HPDE6-E6E7 (cell line): Measurements from ENCODE around the gene CELSR1.

Experiments used
- DNase-seq: peaks from one replicate; pipeline ENCODE4 v3.0.0; 2011; ENCODE audit warnings: missing footprints; ENCODE audit errors: extremely low spot score

The CELSR1 gene

GRCh38 chr22:46460857-46461256 is 76.6 kb downstream of the CELSR1 start:
- no peak for DNase-seq

- DNase-seq = no peak
Observed at GRCh38 chr22:46459347-46460065, 77.9 kb downstream of the CELSR1 start.

DNA sequence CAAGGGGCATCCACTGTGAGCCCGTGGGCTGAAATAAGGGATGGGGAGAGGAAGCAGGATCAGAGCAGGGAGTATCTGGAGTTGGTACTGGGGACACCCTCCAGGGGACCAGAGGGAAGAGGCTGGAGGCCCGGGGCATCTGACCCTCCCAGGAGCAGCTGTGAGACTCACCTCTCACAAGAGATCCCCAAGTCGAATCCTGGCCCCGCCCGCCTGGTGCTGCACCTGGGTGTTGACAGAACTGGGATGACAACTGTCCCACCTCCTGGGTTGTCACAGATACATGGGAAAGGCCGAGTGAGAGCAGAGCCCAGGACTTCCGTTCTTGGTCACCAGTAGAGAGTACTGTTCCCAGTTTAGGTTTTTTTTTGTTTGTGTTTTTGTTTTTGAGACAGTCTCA is 78.9 kb downstream of the CELSR1 start:
- DNase-seq = no peak

DNA sequence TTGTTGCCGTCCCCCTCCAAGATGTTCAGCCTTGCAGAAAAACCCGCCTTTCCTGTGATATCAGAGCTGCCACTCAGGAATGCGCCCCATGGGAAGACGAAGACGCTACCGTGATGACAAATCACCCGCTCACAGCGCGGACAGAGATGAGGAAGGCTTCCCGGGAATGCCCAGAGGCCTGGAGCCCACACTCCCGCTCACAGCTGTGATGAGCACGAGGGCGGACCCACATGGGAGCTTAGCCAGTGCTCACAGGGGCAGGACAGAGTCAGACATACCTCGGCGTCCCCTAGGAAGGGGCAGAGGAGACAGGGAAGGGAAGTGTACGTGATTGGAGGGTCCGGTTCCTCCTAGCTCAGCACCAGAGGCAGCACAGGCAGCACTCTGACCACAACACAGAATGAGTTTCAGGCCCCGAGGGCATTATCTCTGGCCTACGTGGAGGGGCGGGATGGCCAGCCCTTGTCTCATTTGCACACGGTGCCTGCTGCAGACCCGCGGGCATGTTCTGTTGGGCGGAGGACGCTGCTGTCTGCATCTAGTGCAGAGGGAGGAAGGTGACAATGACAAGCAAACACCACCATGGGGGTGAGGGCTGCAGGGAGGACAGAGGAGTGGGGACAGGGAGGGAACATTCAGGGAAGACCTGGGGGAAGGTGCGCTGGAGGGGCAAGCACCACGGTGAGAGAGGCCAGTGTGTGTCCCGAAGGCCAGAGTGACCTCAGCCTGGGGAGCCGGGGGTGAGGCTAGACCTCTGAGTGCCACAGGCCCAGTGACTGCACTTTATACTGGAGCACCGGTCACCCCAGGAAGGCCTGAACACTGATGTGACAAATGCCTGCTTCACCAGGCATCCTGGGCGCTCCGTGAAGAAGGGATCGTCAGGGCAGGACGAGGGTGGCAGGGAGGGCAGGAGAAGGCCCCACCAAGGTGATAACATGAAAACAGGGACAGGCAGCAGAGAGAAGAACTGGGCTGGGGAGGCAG is 79.6 kb downstream of the CELSR1 start:
- DNase-seq = no peak

GRCh38 chr22:46456818-46457163 is 80.6 kb downstream of the CELSR1 start:
- no peak for DNase-seq

- no peak for DNase-seq
Observed at GRCh38 chr22:46455446-46455845, 82.0 kb downstream of the CELSR1 start.

DNA sequence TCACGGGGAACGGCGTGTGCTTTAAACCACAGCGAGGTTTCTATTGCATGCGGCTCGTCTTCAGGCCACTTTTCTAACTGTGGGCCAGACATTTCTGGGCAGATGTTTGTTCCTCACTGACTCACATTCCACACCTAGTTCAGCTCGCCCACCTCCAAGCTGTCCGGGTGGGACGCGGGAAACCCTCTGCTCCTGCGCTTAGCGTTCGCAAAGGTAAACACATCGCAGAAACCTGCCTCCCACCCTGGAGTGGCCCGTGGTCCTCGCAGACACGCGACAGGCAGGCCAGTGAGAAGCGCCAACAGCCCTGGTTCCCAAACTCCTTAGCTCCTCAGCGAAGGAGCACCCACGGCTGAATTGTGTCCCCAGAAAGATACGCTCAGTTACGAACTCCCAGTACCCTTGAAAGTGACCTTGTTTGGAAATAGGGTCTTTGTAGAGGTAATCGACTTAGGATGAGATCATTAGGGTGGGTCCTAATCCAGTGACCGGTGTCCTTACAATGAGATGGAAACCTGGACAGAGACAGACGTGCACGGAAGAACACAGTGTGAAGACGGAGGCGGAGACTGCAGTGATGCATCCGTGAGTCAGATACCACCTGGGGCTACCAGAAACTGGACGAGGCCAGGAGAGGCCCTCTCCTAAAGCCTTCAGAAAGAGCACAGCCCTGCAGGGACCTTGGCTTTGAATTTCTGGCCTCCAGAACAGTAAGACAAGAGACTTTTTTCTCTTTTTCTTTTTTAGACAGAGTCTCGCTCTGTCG is 82.7 kb downstream of the CELSR1 start:
- DNase-seq = peak; percentile 90

- DNase-seq = no peak
Observed at GRCh38 chr22:46453829-46454503, 83.5 kb downstream of the CELSR1 start.

DNA sequence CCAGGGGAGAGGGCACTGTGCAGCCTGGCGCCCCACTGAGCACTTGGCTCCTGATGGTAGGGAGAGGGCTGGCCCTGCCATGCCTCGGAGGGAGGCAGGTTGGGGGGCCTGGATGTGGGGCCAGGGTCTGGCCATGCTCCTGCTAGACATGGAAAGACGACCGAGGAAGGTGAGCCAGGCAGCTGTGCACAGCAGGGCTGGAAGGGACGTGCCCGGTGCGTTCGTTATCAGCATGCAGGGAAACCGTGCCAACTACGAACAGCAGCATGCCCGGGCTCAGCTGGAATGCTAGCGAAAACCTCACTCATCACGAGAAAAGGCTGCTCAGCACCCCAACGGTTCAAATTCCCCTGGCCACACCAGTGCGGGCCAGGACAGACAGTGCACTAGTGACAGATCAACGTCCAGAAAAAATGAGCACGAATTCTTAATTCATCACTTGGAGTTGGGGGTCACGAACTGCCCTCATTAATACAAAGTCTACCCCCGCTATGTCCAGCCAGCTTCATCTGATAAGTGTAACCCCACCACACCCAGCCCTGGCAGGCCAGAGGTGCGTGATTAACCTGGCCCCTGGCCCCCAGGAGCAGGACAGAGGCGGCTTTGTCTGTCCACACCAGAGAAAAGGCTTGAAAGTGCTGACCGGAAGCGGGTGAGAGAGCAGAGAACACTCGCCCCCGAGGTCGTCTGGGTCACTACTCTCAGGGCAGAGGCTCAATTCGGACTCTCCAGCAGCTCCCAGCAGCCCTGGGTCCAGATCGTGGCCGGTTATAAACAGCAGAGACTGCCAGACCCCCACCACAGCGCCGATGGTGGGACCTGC is 84.2 kb downstream of the CELSR1 start:
- peak; percentile 71 for DNase-seq

GRCh38 chr22:46452195-46453005 is 85.0 kb downstream of the CELSR1 start:
- DNase-seq = no peak

DNA sequence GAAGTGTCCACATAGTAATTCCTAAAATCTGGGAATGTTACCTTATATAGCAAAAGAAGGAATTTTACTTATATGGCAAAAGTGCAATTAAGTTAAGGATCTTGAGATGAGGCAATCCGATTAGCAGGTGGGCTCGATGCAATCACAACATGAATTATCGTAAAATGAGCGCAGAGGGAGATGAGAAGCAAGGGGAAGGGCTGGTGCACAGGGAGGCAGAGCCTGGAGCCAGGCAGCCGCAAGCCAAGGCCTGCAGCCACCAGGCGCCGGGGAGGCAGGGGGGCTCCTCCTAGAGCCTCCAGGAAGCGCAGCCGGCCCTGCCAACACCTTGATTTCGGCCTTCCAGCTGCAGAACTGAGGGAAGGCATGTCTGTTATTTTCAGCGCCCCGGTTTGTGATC is 85.7 kb downstream of the CELSR1 start:
- no peak for DNase-seq

DNA sequence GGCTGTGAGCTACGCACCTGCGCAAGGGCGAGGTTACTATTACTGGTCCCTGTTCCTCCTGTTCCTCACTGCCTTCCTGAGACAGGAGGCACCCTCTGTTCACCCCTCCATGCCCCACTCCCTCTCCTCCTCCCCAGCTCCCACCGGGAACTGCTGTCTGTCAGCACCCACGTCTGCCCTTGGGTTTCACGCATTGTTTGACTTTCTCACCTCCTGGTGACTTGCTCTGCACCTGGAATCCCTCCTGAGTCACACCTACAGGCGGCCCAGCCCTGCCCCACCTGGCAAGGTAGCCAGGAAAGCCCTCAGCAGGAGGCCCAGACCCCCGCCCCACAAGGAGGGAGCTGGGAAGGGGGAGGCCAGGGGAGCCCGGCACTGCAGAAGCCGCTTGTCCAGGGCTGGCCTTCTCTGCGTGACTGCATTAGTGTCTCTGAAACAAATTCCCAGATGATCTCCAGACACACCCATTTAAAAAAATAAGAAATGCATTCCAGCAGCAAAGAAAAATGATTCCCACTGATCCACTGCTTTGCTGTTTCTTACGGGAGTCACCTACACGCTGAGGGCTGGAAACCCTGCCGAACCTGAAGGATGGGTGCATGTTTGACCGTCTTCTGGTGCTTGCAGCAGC is 86.4 kb downstream of the CELSR1 start:
- DNase-seq = peak; percentile 72

DNA sequence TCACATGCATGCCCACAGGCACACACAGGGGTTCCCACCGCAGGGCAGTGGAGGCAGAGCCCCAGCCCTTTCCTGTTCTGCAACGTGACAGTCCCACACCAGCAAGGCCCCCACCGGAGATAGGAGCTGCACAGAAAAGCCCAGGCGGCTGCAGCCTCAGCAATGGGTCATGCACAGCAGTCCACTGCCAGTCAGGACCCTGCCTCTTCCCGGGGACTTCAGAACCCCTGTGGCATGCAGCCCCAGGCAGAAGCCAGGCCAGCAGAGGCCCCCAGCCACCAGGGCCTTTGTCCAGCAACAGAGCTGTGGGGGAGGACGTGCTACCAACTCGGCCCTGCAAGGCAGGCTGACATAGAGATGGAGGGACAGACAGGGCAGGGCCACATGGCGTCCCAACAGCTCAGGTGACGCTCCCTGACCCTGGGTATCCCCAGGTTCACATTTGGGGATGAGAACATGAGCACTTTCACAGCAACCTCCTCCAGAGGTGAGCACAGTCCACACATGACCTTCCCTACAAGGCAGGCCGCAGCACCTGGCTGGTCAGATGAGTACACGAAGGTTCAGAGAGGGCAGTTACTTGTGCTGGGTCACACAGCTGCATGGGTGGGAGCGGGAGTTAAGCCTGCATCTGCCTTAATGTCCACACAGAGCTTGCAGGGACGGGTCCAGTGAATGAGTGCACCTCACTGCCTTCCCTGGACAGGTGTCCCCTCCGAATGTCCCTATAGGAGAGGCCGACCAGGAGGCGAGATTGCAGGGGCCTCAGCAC is 87.3 kb downstream of the CELSR1 start:
- DNase-seq = no peak

- no peak for DNase-seq
Observed at GRCh38 chr22:46449116-46449691, 88.2 kb downstream of the CELSR1 start.

- DNase-seq = no peak
Observed at GRCh38 chr22:46448333-46448732, 89.1 kb downstream of the CELSR1 start.

- DNase-seq = no peak
Observed at GRCh38 chr22:46447906-46448305, 89.5 kb downstream of the CELSR1 start.

- no peak for DNase-seq
Observed at GRCh38 chr22:46446799-46447198, 90.6 kb downstream of the CELSR1 start.

GRCh38 chr22:46445771-46446420 is 91.5 kb downstream of the CELSR1 start:
- DNase-seq = no peak
